ENCODE measurements around the gene CYB5D1.

The CYB5D1 gene

DNA sequence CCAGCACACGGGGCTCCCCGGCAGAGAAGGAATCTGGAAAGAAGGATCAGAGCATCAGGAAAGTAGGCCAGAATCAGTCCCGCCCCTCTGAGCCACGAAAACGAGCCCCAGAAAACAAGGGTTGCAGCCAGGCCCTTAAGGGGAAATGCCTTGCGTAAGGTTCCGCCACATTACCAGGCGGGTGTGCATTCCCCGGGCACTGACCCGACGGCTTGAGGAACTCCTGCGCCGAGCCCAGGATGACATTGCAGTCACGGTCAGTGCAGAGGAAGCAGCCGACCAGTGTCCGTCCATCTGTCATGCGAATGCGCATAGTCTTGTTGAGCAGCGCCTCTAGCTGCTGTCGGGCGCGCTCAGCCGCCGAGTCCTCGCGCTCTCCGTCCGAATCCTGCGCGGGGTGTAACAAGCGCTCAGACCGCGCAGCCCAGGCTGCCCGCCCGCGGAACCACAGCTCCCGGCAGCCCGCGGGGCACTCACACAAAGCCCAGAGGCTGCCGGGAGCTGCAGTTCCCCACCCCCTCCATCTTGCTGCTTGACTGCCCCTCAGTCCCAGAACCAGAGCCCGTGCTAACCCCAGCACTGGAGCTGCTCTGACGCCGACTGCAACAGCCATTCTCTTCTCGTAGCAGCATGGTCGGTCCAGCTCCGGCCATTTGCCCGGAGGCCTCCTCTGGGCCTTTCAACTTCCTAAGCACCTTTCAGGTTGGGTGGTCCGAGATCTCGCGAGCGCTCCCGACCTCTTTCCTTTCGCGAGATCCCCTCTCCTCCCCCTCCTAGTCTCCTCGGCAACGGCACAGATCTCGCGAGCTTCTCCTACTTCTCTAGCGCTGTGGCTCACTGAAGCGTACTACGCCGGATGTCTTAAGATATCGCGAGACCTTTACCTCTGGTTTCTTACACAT is 741 bp upstream of the CYB5D1 start, which contains the start of gene NAA38:
NAA38 (minus strand) TSS at position 749 of the 902 bp plus-strand sequence; CDS start at position 653, 96 bp downstream.
- ATAC-seq: peak; percentile 90

DNA sequence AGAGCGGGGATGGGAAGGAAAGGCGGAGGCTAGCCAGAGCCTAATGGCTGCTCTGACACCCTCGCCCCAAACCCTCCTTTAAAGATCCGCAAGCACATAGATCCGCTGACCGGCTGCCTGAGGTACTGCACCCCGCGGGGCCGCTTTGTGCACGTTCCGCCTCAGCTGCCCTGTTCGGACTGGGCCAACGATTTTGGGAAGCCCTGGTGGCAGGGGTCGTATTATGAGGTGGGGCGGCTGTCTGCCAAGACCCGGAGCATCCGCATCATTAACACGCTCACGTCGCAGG is 663 bp downstream of the CYB5D1 start:
- peak; percentile 32 for ATAC-seq
- no peak for TF ChIP-seq ZNF70 (CRISPR knock-in tag; IDR thresholded peaks at IDR 0.05)
- TF ChIP-seq POU6F1 (CRISPR knock-in tag; IDR thresholded peaks at IDR 0.05; ENCODE audit: borderline replicate concordance, low read depth): no peak
- TF ChIP-seq RARB (CRISPR knock-in tag; IDR thresholded peaks at IDR 0.05): no peak
- no peak for TF ChIP-seq ARNTL (CRISPR knock-in tag; IDR thresholded peaks at IDR 0.05; ENCODE audit: borderline replicate concordance, low read depth)
- no peak for TF ChIP-seq ZFP30 (CRISPR knock-in tag; IDR thresholded peaks at IDR 0.05)
- TF ChIP-seq, protein P1, sequence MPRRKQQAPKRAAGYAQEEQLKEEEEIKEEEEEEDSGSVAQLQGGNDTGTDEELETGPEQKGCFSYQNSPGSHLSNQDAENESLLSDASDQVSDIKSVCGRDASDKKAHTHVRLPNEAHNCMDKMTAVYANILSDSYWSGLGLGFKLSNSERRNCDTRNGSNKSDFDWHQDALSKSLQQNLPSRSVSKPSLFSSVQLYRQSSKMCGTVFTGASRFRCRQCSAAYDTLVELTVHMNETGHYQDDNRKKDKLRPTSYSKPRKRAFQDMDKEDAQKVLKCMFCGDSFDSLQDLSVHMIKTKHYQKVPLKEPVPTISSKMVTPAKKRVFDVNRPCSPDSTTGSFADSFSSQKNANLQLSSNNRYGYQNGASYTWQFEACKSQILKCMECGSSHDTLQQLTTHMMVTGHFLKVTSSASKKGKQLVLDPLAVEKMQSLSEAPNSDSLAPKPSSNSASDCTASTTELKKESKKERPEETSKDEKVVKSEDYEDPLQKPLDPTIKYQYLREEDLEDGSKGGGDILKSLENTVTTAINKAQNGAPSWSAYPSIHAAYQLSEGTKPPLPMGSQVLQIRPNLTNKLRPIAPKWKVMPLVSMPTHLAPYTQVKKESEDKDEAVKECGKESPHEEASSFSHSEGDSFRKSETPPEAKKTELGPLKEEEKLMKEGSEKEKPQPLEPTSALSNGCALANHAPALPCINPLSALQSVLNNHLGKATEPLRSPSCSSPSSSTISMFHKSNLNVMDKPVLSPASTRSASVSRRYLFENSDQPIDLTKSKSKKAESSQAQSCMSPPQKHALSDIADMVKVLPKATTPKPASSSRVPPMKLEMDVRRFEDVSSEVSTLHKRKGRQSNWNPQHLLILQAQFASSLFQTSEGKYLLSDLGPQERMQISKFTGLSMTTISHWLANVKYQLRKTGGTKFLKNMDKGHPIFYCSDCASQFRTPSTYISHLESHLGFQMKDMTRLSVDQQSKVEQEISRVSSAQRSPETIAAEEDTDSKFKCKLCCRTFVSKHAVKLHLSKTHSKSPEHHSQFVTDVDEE (CRISPR knock-in tag; IDR thresholded peaks at IDR 0.05): no peak
- TF ChIP-seq ZNF8 (CRISPR knock-in tag; IDR thresholded peaks at IDR 0.05): no peak
- TF ChIP-seq ESRRG (CRISPR knock-in tag; IDR thresholded peaks at IDR 0.05): no peak
- TF ChIP-seq CREB5 (CRISPR knock-in tag; IDR thresholded peaks at IDR 0.05; ENCODE audit: low read depth): no peak
- no peak for TF ChIP-seq CSDC2 (CRISPR knock-in tag; IDR thresholded peaks at IDR 0.05)
- no peak for TF ChIP-seq SNAI2 (CRISPR knock-in tag; IDR thresholded peaks at IDR 0.05)
- TF ChIP-seq TOX (CRISPR knock-in tag; IDR thresholded peaks at IDR 0.05; ENCODE audit: borderline replicate concordance): no peak
- TF ChIP-seq TCF4 (CRISPR knock-in tag; IDR thresholded peaks at IDR 0.05; ENCODE audit: borderline replicate concordance): no peak
- TF ChIP-seq, protein P2, sequence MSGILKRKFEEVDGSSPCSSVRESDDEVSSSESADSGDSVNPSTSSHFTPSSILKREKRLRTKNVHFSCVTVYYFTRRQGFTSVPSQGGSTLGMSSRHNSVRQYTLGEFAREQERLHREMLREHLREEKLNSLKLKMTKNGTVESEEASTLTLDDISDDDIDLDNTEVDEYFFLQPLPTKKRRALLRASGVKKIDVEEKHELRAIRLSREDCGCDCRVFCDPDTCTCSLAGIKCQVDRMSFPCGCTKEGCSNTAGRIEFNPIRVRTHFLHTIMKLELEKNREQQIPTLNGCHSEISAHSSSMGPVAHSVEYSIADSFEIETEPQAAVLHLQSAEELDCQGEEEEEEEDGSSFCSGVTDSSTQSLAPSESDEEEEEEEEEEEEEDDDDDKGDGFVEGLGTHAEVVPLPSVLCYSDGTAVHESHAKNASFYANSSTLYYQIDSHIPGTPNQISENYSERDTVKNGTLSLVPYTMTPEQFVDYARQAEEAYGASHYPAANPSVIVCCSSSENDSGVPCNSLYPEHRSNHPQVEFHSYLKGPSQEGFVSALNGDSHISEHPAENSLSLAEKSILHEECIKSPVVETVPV (CRISPR knock-in tag; IDR thresholded peaks at IDR 0.05): no peak

More for the DNA sequence above, 741 bp upstream of the CYB5D1 start, which contains the start of gene NAA38:
- TF ChIP-seq ESRRG (CRISPR knock-in tag; IDR thresholded peaks at IDR 0.05) (no peak), PPARA (CRISPR knock-in tag; IDR thresholded peaks at IDR 0.05; ENCODE audit: borderline replicate concordance) (no peak), ISL1 (CRISPR knock-in tag; IDR thresholded peaks at IDR 0.05) (no peak), ZFP30 (CRISPR knock-in tag; IDR thresholded peaks at IDR 0.05) (no peak), TOX (CRISPR knock-in tag; IDR thresholded peaks at IDR 0.05; ENCODE audit: borderline replicate concordance) (no peak), RARB (CRISPR knock-in tag; IDR thresholded peaks at IDR 0.05) (no peak), CSDC2 (CRISPR knock-in tag; IDR thresholded peaks at IDR 0.05) (0 out of 2 replicates have a peak, but pooled peaks have one; percentile 56), CREB5 (CRISPR knock-in tag; IDR thresholded peaks at IDR 0.05; ENCODE audit: low read depth) (no peak), GLIS3 (CRISPR knock-in tag; IDR thresholded peaks at IDR 0.05) (peak; percentile 57; the same call in 1 of the 2 replicates), OSR1 (CRISPR knock-in tag; IDR thresholded peaks at IDR 0.05) (no peak), ZC3H10 (CRISPR knock-in tag; IDR thresholded peaks at IDR 0.05) (no peak), SNAI2 (CRISPR knock-in tag; IDR thresholded peaks at IDR 0.05) (no peak), ZFP3 (CRISPR knock-in tag; IDR thresholded peaks at IDR 0.05) (peak; percentile 63), TCF4 (CRISPR knock-in tag; IDR thresholded peaks at IDR 0.05; ENCODE audit: borderline replicate concordance) (no peak), ZNF8 (CRISPR knock-in tag; IDR thresholded peaks at IDR 0.05) (no peak), ZNF70 (CRISPR knock-in tag; IDR thresholded peaks at IDR 0.05) (no peak)
- TF ChIP-seq, protein P2 (CRISPR knock-in tag; IDR thresholded peaks at IDR 0.05): no peak
- TF ChIP-seq, protein P1 (CRISPR knock-in tag; IDR thresholded peaks at IDR 0.05): peak; percentile 73

All from SK-N-SH treated with all-trans-retinoic acid at 6 μM for 48 hours (cell line).